BJ (cell line): ENCODE measurements around the gene RNF213. TPM values are rescaled to one million over a fixed set of nuclear protein-coding genes. Genes with fewer than 3 reads are reported as not detected.
A peak's percentile ranks its signal among the peaks of the same experiment; 100 is the strongest.

Experiments
- CTCF ChIA-PET: fragments of 350-600 bp; formaldehyde crosslinking; extraction: SDS; loops from one replicate; lab custom pipeline; 2021; ENCODE audit warnings: antibody characterized with exemption, inconsistent platforms; lab: Yijun Ruan, JAX
- POLR2A ChIA-PET: fragments of 300-600 bp; sonication (Branson Sonifier 250); formaldehyde crosslinking; extraction: SDS; loops from one replicate; lab custom pipeline; 2021; ENCODE audit warnings: antibody characterized with exemption; lab: Charles Lee
- DNase-seq: peaks from one replicate; pipeline ENCODE4 v3.0.0-alpha.2; 2011; ENCODE audit warnings: low read depth
- H3K27me3 ChIP-seq: 2 replicates; pipeline ENCODE4 v1.6.0; 2011; ENCODE audit warnings: low read length; ENCODE audit not compliant: control insufficient read depth, insufficient read depth
- H3K36me3 ChIP-seq: 2 replicates; pipeline ENCODE4 v1.5.1; 2011; ENCODE audit warnings: low read length; ENCODE audit not compliant: control insufficient read depth, insufficient read depth
- H3K4me3 ChIP-seq: 2 replicates; pipeline ENCODE4 v1.5.1; 2011; ENCODE audit warnings: low read depth, mild to moderate bottlenecking, control low read depth, low read length
- CTCF ChIP-seq: IDR thresholded peaks from 2 replicates; pipeline ENCODE4 v1.5.1; 2011; ENCODE audit warnings: low read depth, mild to moderate bottlenecking, control low read depth, inconsistent platforms, low read length, moderate library complexity; ENCODE audit not compliant: insufficient read depth
- polyA plus RNA-seq: library from polyadenylated mRNA; depleted of rRNA; stranded (reverse); fragments of >200 nt; gene quantifications from 2 replicates; pipeline ENCODE4 v1.2.3, GENCODE V29; 2011

RNF213 gene
- polyA plus RNA-seq, 1 experiment = 53.1 TPM

DNA sequence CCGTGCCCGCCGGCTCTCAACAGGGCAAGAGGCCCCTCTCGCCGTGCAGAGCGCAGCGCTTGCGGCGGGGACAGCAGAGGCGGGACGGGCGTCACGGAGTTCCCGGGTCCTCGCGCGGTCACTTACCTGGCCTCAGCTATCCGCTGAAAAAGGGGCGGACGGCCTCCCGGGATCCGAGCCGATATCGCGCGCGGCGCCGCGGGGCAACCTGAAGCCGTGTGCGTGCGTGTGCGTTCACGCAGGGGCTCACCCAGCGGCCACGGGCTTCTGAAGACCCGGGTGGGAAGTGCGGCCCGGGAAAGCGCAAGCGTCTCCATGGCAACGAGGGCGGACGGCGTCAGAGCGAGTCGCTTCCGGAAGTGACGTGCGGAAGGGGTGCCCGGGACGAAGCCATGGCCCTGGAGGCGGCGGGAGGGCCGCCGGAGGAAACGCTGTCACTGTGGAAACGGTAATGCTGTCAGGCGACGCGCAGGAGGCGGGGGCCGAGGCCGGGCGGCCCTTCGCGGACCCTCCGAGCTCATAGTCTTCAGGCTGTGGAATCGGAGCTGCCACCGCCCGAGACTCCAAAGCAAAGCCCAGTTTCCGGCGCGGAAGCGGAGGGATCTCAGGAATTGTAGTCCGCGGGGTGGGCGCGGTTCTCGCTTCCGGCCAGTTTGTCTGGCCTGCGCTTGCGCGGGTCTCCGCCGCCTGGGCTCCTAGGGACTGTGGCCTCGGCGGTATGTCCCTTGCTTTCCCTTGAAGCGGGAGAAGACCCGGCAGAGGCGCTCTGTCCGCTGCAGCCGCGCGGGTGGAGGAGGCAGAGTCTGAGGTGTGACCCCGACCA is 154.4 kb downstream of the RNF213 start, which contains the start of gene ENDOV:
TSS of gene ENDOV (plus strand) at position 365 of the 823 bp plus-strand sequence. CDS start at position 393, 28 bp downstream.
- Histone ChIP-seq H3K27me3 (no peaks in the 10 kb centered on the region), H3K36me3 (peaks cover 3% of the 10 kb centered on the region; the same call in 1 of the 2 replicates), H3K4me3 (peak within 1 kb of the TSS; percentile 89)
- POLR2A ChIA-PET = no interaction called here
- CTCF ChIA-PET = interaction anchor here (0.9 to 2.5 kb wide), 2 partner anchors 13 to 219 kb away, joined by 3 to 11 read pairs; no protein-coding TSS in a partner anchor
- TF ChIP-seq CTCF = no peak
- peak; percentile 29 for DNase-seq

GRCh38 chr17:80415626-80416137 is 155.0 kb downstream of the RNF213 start:
- POLR2A ChIA-PET = no interaction called here

DNA sequence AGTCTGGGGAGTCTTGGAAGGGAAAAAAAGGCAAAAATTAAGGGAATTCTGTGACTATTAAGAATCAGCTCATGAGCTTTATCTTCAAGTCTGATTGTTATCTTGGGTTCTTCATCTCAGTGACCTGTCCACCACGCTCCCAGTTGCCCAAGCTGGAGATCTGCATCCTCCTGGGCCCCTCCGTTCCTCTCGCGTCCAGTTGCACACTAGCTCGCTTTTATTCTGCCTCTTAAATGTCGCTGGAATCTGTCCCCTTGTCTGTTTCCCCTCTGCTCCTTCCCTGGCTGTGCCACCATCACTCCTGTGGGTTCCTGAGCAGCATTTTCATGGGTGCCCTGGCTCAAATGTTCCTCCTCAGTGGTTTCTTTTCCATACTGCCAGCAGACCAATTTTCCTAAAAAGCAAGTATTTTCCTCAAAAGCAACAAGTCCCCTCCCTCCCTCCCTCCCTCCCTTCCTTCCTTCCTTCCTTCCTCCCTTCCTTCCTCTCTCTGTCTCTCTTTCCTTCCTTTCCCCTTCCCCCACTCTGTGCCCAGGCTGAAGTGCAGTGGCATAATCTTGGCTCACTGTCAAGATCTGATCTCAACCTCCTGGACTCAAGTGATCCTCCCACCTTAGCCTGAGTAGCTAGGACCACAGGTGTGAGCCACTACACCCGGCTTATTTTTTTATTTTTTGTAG is 155.7 kb downstream of the RNF213 start:
- no peak for DNase-seq
- ChIA-PET POLR2A (interaction anchor here (0.6 kb wide), 1 partner anchor 376 kb away, joined by 6 read pairs; no protein-coding TSS in a partner anchor), CTCF (no interaction called here)
- no peak for TF ChIP-seq CTCF
- Histone ChIP-seq H3K27me3 (no peaks in the 10 kb centered on the region), H3K36me3 (peaks cover 3% of the 10 kb centered on the region; the same call in 1 of the 2 replicates), H3K4me3 (peak overlapping the region; percentile 89)

More at GRCh38 chr17:80415626-80416137, 155.0 kb downstream of the RNF213 start:
- DNase-seq = no peak
- TF ChIP-seq CTCF = no peak
- H3K4me3 ChIP-seq = peak overlapping the region; percentile 89
- H3K27me3 ChIP-seq = no peaks in the 10 kb centered on the region
- CTCF ChIA-PET = interaction anchor here (2.5 kb wide), 1 partner anchor 12 kb away, joined by 11 read pairs; no protein-coding TSS in a partner anchor
- peaks cover 3% of the 10 kb centered on the region; the same call in 1 of the 2 replicates for H3K36me3 ChIP-seq

DNA sequence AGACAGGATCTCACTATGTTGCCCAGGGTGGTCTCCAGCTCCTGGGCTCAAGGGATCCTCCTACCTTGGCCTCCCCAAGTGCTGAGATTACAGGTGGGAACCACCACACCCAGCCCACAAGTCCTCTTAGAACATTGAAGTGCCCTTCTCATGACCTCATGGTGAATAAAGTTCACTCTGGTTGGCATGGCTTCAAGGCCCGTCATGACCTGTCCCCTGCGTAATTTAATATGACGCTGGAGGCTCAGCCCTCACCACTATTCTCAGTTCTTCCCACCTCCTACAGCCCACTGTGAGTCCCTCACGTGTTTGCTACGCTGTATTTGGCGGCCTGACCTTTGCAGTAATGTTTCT is 156.3 kb downstream of the RNF213 start:
- Histone ChIP-seq H3K36me3 (peaks cover 3% of the 10 kb centered on the region; the same call in 1 of the 2 replicates), H3K27me3 (no peaks in the 10 kb centered on the region), H3K4me3 (no peak overlapping the region)
- no peak for DNase-seq
- ChIA-PET POLR2A (no interaction called here), CTCF (no interaction called here)
- no peak for TF ChIP-seq CTCF
